Karpas-422 (cell line): ENCODE results near the gene RPL5. TPM values are rescaled to one million over a fixed set of nuclear protein-coding genes. Genes with fewer than 3 reads are reported as not detected.
A peak's percentile ranks its signal among the peaks of the same experiment; 100 is the strongest.

Experiments used
- DNase-seq: peaks from one replicate; pipeline ENCODE4 v3.0.0-alpha.2; 2015
- H2AFZ ChIP-seq: fragments of 200-600 bp; sonication (generic); 2 replicates; pipeline ENCODE4 v1.6.1; 2014; ENCODE audit warnings: antibody characterized with exemption, low read length, mixed read lengths
- H3K27ac ChIP-seq: fragments of 200-600 bp; sonication (generic); 2 replicates; pipeline ENCODE4 v1.5.1; 2014; ENCODE audit warnings: mild to moderate bottlenecking, low read length, moderate library complexity
- H3K27me3 ChIP-seq: fragments of 200-600 bp; sonication (generic); 2 replicates; pipeline ENCODE4 v1.6.1; 2014; ENCODE audit warnings: low read length, mixed read lengths
- H3K36me3 ChIP-seq: fragments of 200-600 bp; sonication (generic); 2 replicates; pipeline ENCODE4 v1.6.1; 2014; ENCODE audit warnings: low read length, mixed read lengths; ENCODE audit not compliant: insufficient read depth
- H3K4me1 ChIP-seq: fragments of 200-600 bp; sonication (generic); 2 replicates; pipeline ENCODE4 v1.6.1; 2014; ENCODE audit warnings: mild to moderate bottlenecking, low read length, mixed read lengths
- H3K4me2 ChIP-seq: fragments of 200-600 bp; sonication (generic); 2 replicates; pipeline ENCODE4 v1.6.1; 2014; ENCODE audit warnings: low read length, low read depth, mild to moderate bottlenecking; ENCODE audit not compliant: poor library complexity, severe bottlenecking
- H3K4me3 ChIP-seq: fragments of 200-600 bp; sonication (generic); 2 replicates; pipeline ENCODE4 v1.5.1; 2014; ENCODE audit warnings: mild to moderate bottlenecking, antibody characterized with exemption, low read length, mixed read lengths
- H3K79me2 ChIP-seq: fragments of 200-600 bp; sonication (generic); 2 replicates; pipeline ENCODE4 v1.6.1; 2014; ENCODE audit warnings: mild to moderate bottlenecking, low read length, mixed read lengths
- H3K9ac ChIP-seq: fragments of 200-600 bp; sonication (generic); 2 replicates; pipeline ENCODE4 v1.6.0; 2014; ENCODE audit warnings: low read length
- H3K9me2 ChIP-seq: fragments of 200-600 bp; sonication (generic), shearing (Covaris generic); replicated peaks from 2 replicates; pipeline ENCODE4 v1.6.0; 2014; ENCODE audit warnings: mild to moderate bottlenecking, low read length, moderate library complexity; ENCODE audit not compliant: insufficient read depth
- H3K9me3 ChIP-seq: fragments of 300-700, 200-600 bp; sonication (generic); 2 replicates; pipeline ENCODE4 v1.6.1; 2014; ENCODE audit warnings: low read length, mixed read lengths
- H4K20me1 ChIP-seq: fragments of 200-600 bp; sonication (generic); 2 replicates; pipeline ENCODE4 v1.6.1; 2014; ENCODE audit warnings: mild to moderate bottlenecking, antibody characterized with exemption, low read length, low read depth; ENCODE audit not compliant: insufficient read depth
- total RNA-seq: library from RNA; depleted of rRNA; stranded (reverse); fragments of >200 nt; shearing (Covaris generic); gene quantifications from 2 replicates; pipeline ENCODE4 v1.2.3, GENCODE V29; 2014; ENCODE audit warnings: low replicate concordance

The RPL5 gene
- total RNA-seq, 1 experiment from 2014 or later: 2,490 TPM

DNA sequence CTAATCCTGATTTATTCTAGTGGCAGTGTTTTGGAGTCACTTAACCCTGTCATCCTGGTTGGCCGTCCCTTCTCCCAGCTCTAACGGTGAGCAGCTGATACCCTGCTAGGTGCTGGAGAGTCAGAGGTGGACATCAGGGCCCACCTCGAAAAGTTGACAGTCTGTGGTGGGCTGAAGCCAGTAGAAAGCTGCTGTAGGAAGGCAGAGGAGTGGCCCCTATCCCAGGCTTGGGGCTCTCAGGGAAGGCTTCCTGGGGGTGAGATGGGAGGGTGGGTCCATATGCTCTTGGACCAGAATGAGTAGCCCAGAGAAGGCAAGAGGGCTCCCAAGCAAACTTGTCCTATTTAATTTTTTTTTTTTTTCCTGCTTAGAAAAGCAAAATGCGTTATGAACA, 475 bp upstream of the RPL5 start:
- no peak for DNase-seq
- H3K4me3 ChIP-seq: peak overlapping the region; percentile 98; the same call in 1 of the 2 replicates

DNA sequence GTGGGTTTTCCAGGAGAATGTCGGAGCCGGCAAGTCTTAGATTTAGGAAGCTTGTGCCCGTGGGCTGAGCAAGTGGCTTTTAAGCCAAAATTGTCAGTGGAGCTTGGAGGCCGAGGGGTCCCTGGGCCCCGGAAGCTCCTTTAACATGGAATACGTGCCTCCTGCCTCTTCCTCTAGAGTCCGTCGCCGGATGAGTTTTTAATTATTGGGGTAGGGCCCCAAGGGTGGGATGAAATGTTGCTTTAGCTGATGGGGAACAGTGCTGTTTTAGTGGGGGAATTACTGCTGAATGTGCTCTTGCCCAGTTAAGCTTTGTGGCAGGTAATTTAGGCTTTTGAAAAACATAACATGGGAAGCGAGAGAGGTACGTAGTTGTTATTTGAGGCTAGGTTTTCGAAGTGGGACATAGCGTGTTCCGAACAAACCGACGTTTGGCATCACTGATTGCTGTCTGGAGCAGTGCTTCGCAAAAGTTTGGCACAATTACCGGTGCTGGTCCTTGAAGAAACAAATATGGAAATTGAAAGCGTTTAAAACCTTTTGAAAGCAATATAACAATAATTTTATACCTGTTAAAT, 786 bp downstream of the RPL5 start:
- Histone ChIP-seq H3K4me1 (peaks cover 48% of the 10 kb centered on the region), H4K20me1 (peaks cover 55% of the 10 kb centered on the region), H3K9ac (peak overlapping the region; percentile 97), H3K27ac (peak overlapping the region; percentile 86), H3K9me3 (no peaks in the 10 kb centered on the region), H3K36me3 (peaks cover 52% of the 10 kb centered on the region), H3K9me2 (no peaks in the 10 kb centered on the region), H2AFZ (no peak overlapping the region), H3K79me2 (peaks cover 58% of the 10 kb centered on the region), H3K4me2 (peak overlapping the region; percentile 89), H3K4me3 (peak overlapping the region; percentile 98), H3K27me3 (no peaks in the 10 kb centered on the region)
- peak; percentile 50 for DNase-seq

More for the DNA sequence above, 475 bp upstream of the RPL5 start:
- peak overlapping the region; percentile 33 for H3K9ac ChIP-seq
- H2AFZ ChIP-seq: peak overlapping the region; percentile 22; the same call in 1 of the 2 replicates
- H3K9me2 ChIP-seq: no peaks in the 10 kb centered on the region
- H4K20me1 ChIP-seq: peaks cover 42% of the 10 kb centered on the region
- peaks cover 46% of the 10 kb centered on the region for H3K79me2 ChIP-seq
- H3K4me2 ChIP-seq: peak overlapping the region; percentile 63
- H3K9me3 ChIP-seq: no peaks in the 10 kb centered on the region
- peaks cover 39% of the 10 kb centered on the region for H3K36me3 ChIP-seq
- no peak overlapping the region for H3K27ac ChIP-seq
- peaks cover 37% of the 10 kb centered on the region for H3K4me1 ChIP-seq
- no peaks in the 10 kb centered on the region for H3K27me3 ChIP-seq

DNA sequence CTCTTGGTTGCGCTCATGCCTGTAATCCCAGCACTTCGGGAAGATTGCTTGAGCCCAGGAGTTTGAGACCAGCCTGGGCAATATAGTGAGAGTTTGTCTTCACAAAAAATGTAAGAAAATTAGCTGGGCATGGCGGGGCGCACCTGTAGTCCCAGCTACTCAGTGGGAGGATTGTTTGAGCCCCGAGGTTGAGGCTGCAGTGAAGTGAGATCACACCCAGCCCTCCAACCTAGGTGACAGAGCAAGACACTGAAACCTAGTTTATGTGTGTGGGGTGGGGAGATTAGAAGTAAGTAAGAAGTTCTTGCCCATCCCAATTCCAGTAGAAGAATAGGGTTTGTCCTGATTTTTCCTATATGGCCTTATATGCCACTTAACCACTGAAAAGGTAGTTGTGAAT, 2.0 kb downstream of the RPL5 start:
- Histone ChIP-seq H3K36me3 (peaks cover 64% of the 10 kb centered on the region), H3K4me1 (peaks cover 58% of the 10 kb centered on the region), H3K9me2 (no peaks in the 10 kb centered on the region), H3K4me2 (peak overlapping the region; percentile 89), H2AFZ (no peak overlapping the region), H3K9me3 (no peaks in the 10 kb centered on the region), H3K4me3 (peak overlapping the region; percentile 98), H3K9ac (peak overlapping the region; percentile 97), H4K20me1 (peaks cover 66% of the 10 kb centered on the region), H3K79me2 (peaks cover 69% of the 10 kb centered on the region), H3K27ac (no peak overlapping the region; the same call in 1 of the 2 replicates), H3K27me3 (no peaks in the 10 kb centered on the region)
- peak; percentile 40 for DNase-seq

DNA sequence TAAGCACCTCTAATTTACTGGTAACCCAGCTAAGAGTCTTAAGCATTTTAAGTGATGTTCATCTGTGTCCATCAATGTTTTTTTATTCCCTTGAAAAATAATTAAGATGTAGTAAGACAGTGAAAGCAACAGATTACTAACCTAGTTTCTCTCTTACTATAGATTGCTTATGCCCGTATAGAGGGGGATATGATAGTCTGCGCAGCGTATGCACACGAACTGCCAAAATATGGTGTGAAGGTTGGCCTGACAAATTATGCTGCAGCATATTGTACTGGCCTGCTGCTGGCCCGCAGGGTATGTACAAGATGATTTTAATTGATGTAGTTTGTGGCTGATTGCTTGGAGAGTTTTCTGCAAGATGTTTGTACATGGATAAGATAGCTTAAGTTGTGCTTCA, 2.8 kb downstream of the RPL5 start:
- no peak overlapping the region for H3K9ac ChIP-seq
- H3K27ac ChIP-seq: no peak overlapping the region
- H3K36me3 ChIP-seq: peaks cover 70% of the 10 kb centered on the region
- H3K27me3 ChIP-seq: no peaks in the 10 kb centered on the region
- no peaks in the 10 kb centered on the region for H3K9me3 ChIP-seq
- peak overlapping the region; percentile 98; the same call in 1 of the 2 replicates for H3K4me3 ChIP-seq
- H4K20me1 ChIP-seq: peaks cover 74% of the 10 kb centered on the region
- no peaks in the 10 kb centered on the region for H3K9me2 ChIP-seq
- no peak overlapping the region for H2AFZ ChIP-seq
- H3K79me2 ChIP-seq: peaks cover 76% of the 10 kb centered on the region
- H3K4me1 ChIP-seq: peaks cover 58% of the 10 kb centered on the region
- H3K4me2 ChIP-seq: peak overlapping the region; percentile 89
- DNase-seq: peak; percentile 31

DNA sequence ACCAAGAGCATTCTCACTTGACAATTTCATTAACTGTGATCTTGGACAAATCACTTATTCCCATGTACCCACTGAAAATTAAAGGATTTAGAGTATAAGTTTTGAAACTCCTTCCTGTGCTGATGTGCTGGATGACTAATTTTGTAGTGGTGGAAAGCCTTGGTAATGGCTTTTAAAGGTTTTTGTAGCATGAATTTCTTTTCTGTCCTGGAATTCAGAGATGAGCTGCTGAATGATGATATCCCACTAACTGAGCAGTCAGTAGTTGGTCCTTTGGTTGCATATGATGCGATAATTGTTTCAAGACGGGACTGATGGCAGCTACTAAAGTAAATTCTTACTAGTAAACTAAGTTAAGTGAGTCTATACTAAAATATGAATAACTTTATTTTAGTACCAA, 5.2 kb downstream of the RPL5 start:
- no peaks in the 10 kb centered on the region for H3K27me3 ChIP-seq
- peaks cover 51% of the 10 kb centered on the region for H3K4me1 ChIP-seq
- H3K27ac ChIP-seq: no peak overlapping the region
- no peak overlapping the region for H2AFZ ChIP-seq
- no peak overlapping the region for H3K4me3 ChIP-seq
- H3K9me2 ChIP-seq: no peaks in the 10 kb centered on the region
- H4K20me1 ChIP-seq: peaks cover 90% of the 10 kb centered on the region
- H3K4me2 ChIP-seq: no peak overlapping the region
- H3K9me3 ChIP-seq: no peaks in the 10 kb centered on the region
- DNase-seq: no peak
- H3K36me3 ChIP-seq: peaks cover 92% of the 10 kb centered on the region
- H3K9ac ChIP-seq: no peak overlapping the region
- peaks cover 74% of the 10 kb centered on the region for H3K79me2 ChIP-seq

DNA sequence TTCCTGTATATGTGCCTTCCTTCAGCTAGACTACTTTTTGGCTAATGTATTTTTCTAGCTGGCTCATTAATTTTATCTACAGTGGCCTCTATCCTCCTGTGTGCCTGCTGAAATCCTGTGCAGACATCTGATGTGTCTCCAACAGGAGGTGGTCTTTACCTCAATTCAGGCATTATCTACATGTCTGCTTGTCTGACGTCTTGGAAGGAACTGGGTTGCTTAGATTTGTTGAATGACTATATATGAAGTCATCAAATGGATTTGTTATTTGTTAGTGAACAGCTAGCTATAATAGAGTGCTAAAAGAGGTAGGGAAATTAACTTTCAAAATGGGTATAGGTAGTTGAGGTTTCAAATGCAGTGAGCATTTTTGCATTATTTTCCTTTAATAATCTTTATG, 6.7 kb downstream of the RPL5 start:
- Histone ChIP-seq H3K4me2 (no peak overlapping the region), H3K27me3 (no peaks in the 10 kb centered on the region), H3K9me3 (no peaks in the 10 kb centered on the region), H4K20me1 (peaks cover 77% of the 10 kb centered on the region), H3K4me3 (no peak overlapping the region), H3K79me2 (peaks cover 59% of the 10 kb centered on the region), H3K4me1 (peaks cover 45% of the 10 kb centered on the region), H3K36me3 (peaks cover 94% of the 10 kb centered on the region), H3K27ac (no peak overlapping the region), H3K9me2 (no peaks in the 10 kb centered on the region), H2AFZ (no peak overlapping the region), H3K9ac (no peak overlapping the region)
- DNase-seq: no peak

DNA sequence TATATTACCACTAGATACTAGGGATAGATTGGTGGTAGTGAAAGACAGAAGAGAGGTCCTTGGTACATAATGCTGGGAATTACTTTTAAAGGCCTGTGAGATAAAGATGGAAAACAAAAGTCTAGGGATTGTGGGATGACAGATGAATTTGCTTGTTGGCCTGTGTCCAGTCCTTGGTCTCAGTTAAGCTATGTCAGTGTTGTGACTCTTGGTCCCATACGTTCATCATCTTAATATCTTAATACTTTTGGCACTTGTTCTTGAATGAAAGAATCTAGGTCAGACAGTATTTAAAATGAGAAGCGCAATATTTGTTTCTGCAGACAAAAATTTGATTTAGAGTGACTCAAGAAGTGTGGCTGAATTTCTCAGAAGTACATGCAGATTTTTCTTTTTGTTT, 7.6 kb downstream of the RPL5 start:
- Histone ChIP-seq H3K9me2 (no peaks in the 10 kb centered on the region), H4K20me1 (peaks cover 68% of the 10 kb centered on the region), H3K36me3 (peaks cover 92% of the 10 kb centered on the region), H3K9ac (no peak overlapping the region), H3K4me3 (no peak overlapping the region), H3K27me3 (no peaks in the 10 kb centered on the region), H3K79me2 (peaks cover 50% of the 10 kb centered on the region), H2AFZ (no peak overlapping the region), H3K4me1 (peaks cover 36% of the 10 kb centered on the region), H3K27ac (no peak overlapping the region), H3K9me3 (no peaks in the 10 kb centered on the region), H3K4me2 (no peak overlapping the region)
- DNase-seq: no peak

DNA sequence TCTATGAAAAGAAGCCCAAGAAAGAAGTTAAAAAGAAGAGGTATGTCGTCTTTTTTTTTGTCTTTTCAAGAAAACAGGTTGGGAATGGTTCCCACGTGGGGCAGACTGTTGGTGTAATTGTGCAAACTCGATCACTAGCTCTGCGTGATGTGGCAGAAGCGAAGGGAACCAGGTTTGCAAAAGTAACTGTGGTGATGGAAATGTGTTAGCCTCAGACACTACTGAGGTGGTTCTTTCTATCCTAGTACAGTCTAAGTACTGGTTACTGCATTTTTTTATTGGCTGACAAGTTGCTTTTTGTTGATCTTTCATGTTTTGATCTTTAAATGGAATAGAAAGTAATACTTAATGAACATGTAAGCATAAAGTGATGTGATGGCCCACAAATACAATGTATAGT, 8.8 kb downstream of the RPL5 start:
- H3K9ac ChIP-seq: no peak overlapping the region
- no peaks in the 10 kb centered on the region for H3K27me3 ChIP-seq
- DNase-seq: no peak
- no peak overlapping the region for H3K4me2 ChIP-seq
- peaks cover 38% of the 10 kb centered on the region for H3K79me2 ChIP-seq
- H3K27ac ChIP-seq: no peak overlapping the region
- peaks cover 81% of the 10 kb centered on the region for H3K36me3 ChIP-seq
- H3K4me3 ChIP-seq: no peak overlapping the region
- peaks cover 59% of the 10 kb centered on the region for H4K20me1 ChIP-seq
- peaks cover 26% of the 10 kb centered on the region for H3K4me1 ChIP-seq
- no peaks in the 10 kb centered on the region for H3K9me2 ChIP-seq
- H2AFZ ChIP-seq: no peak overlapping the region
- H3K9me3 ChIP-seq: no peaks in the 10 kb centered on the region
